ENCODE measurements around the gene ETFB. TPM values are rescaled to one million over a fixed set of nuclear protein-coding genes. Genes with fewer than 3 reads are reported as not detected.

Gene ETFB
- total RNA-seq, result 81.5 and 103 TPM in 2 replicates

DNA sequence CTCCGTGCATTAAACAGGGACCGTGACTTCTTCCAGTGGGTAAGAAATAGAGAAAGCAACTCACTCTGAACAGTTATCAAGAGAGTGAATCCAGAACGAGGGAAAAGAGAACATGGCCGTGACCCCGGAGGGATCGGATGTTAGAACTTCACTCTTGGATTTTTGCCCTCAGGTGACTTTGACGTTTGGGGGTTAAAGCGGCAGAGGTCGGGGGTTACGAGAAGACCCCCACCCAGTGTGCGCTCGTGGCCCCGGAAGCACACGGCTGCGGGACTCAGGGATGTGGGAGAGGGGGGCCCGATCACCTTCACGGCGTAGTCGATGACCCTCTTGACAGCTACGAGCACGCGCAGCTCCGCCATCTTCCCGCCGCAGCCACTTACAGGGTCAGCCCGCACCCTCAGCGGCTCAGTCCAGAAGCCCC lies at the start of gene ETFB:
TSS of gene ETFB (minus strand) at position 424 of the 424 bp plus-strand sequence. CDS start at position 362, 62 bp downstream.

GRCh38 chr19:51387924-51388389 lies 21.8 kb upstream of the ETFB start, which contains the start of gene LIM2:
TSS of gene LIM2 (minus strand) at chr19:51387974. CDS start at chr19:51387443, 531 bp downstream.

DNA sequence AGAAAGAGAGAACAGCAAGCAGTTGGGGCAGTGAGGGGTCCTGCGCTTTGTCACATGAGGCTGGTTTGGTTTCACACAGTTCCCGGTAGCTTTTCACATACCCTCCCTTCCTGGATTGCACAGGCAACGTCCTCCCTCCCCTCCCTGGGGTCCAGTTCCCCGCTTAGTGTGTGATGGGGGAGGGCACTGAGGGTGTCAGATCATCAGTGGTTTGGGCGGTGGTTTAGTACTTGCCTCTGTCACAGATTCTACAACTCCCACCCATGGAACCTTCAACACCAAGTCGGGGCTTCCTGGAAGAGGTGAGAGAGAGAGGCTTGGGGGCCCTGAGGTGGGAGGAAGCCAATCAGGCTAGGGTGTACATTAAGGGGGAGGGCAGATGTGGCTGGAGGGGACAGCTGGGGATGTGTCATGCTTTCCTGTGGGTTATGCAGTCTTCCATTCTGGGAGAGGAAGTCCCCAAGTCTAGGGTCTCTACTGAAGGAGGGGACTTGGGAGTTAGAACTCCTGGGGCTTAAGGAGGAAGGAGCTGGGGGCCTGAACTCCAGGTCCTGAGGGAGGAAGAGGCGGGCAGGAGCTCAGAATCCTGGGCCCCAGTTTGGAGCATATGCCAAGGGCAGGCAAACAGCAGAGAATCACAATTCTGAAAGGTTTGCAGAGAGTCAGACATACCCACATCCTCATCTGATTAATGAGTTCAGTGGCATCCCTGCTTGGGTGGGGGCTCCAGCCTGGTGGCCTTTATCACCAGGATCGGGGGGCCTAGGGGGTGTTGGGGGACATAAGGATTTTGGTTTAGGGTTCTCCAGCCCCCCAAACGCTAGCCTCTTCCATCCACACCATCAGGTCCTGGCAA lies 6.7 kb upstream of the ETFB start, which contains the start of gene NKG7:
TSS of gene NKG7 (minus strand) at position 6 of the 856 bp plus-strand sequence. CDS start 119 bp downstream, outside the sequence.

GRCh38 chr19:51368366-51369282 lies 2.4 kb upstream of the ETFB start, which contains the start of gene CLDND2:
TSS of gene CLDND2 (minus strand) at chr19:51369003. CDS start at chr19:51368577, 426 bp downstream.

DNA sequence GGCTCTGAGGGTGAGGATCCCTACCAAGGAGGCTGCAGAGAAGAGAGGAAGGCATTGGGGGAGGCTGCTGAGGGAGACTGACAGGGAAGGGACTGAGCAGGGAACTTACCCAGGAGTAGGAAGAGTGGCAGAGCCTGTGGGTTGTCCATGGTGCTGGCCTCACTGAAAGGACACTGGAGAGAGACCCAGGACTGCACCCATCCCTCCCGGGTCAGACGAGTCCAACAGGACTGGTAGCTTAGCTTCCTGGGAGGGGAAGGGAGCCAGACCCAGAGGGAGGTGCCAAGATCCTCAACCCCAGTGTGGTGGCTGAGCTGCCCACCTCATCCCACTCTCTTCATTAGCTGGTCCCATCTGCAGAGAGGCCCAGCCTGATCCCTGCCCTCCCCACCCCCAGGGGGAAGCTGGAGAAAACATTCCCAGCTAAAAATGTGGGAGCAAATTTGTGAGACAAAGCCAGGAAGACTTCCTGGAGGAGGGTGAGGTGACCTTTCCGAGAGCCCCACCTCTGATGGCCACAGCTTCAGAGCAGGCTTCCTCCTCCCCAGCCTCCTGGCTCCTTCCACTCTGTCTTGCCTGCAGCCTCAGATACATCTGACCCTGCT lies 24.1 kb downstream of the ETFB start, which contains the start of gene VSIG10L:
TSS of gene VSIG10L (minus strand) at position 164 of the 605 bp plus-strand sequence. CDS start at position 149, 15 bp downstream.

GRCh38 chr19:51311351-51312257 lies 54.6 kb downstream of the ETFB start, which contains the start of gene IGLON5:
TSS of gene IGLON5 (plus strand) at chr19:51311644. CDS start at chr19:51311848, 204 bp downstream.

Other genes with a start within 250 kb of the ETFB start
- gene SIGLEC9, start 241.5 kb downstream of the ETFB start, total RNA-seq, result not detected in 2 replicates
- not detected in 2 replicates for gene SIGLEC7, start 224.1 kb downstream of the ETFB start, total RNA-seq
- gene CD33, start 141.3 kb downstream of the ETFB start, total RNA-seq, result not detected in 2 replicates
- gene SIGLECL1, start 115.3 kb downstream of the ETFB start, total RNA-seq, result not detected in 2 replicates
- gene IGLON5, start 54.7 kb downstream of the ETFB start, total RNA-seq, result not detected in 2 replicates
- gene VSIG10L, start 24.2 kb downstream of the ETFB start, total RNA-seq, result 0.08 and 0.62 TPM in 2 replicates
- not detected in 2 replicates for gene CLDND2, start 2.6 kb upstream of the ETFB start, total RNA-seq
- gene NKG7, start 6.3 kb upstream of the ETFB start, total RNA-seq, result not detected in 2 replicates
- gene LIM2, start 21.6 kb upstream of the ETFB start, total RNA-seq, result not detected in 2 replicates
- gene C19orf84, start 24.2 kb upstream of the ETFB start, total RNA-seq, result not detected in 2 replicates
- gene SIGLEC10, start 51.3 kb upstream of the ETFB start, total RNA-seq, result not detected in 2 replicates
- gene SIGLEC8, start 92.1 kb upstream of the ETFB start, total RNA-seq, result not detected in 2 replicates
- not detected in 2 replicates for gene CEACAM18, start 112.2 kb upstream of the ETFB start, total RNA-seq
- not detected in 2 replicates for gene SIGLEC12, start 135.4 kb upstream of the ETFB start, total RNA-seq
- not detected in 2 replicates for gene SIGLEC6, start 165.3 kb upstream of the ETFB start, total RNA-seq
- gene ZNF175, start 204.9 kb upstream of the ETFB start, total RNA-seq, result 2.4 and 4.8 TPM in 2 replicates

Data from hair follicular keratinocyte (primary cell).